Stimulated activated memory B cell treated with anti-CD40 and anti-IgM and Interleukin-4, amounts not matched to agents 10 μg/mL and 1 μg/mL and 100 μg/mL, for 72 hours (primary cell): ENCODE data around the gene NUP188.

Experiments
- ATAC-seq: fragments of 150-1000 bp; cut with Tn5 transposase; 2 replicates; pipeline ENCODE4 v1.10.0; 2021
- H3K27ac Mint-ChIP-seq: one replicate; pipeline ENCODE4 v1.8.0; 2022; ENCODE audit warnings: mild to moderate bottlenecking, mixed read lengths
- H3K27me3 Mint-ChIP-seq: one replicate; pipeline ENCODE4 v1.8.0; 2022; ENCODE audit warnings: mixed read lengths
- H3K36me3 Mint-ChIP-seq: one replicate; pipeline ENCODE4 v1.8.0; 2022; ENCODE audit warnings: mixed read lengths
- H3K4me1 Mint-ChIP-seq: one replicate; pipeline ENCODE4 v1.8.0; 2022; ENCODE audit warnings: mixed read lengths
- H3K4me3 Mint-ChIP-seq: one replicate; pipeline ENCODE4 v1.8.0; 2022; ENCODE audit warnings: mild to moderate bottlenecking, moderate library complexity, mixed read lengths
- H3K9me3 Mint-ChIP-seq: one replicate; pipeline ENCODE4 v1.8.0; 2022; ENCODE audit warnings: mixed read lengths

NUP188 gene

GRCh38 chr9:129006328-129007034, 59.0 kb downstream of the NUP188 start:
- H3K27me3 Mint-ChIP-seq = no peaks in the 10 kb centered on the region
- peak overlapping the region; percentile 61 for H3K27ac Mint-ChIP-seq
- peaks cover 12% of the 10 kb centered on the region for H3K4me1 Mint-ChIP-seq
- H3K36me3 Mint-ChIP-seq = peaks cover 53% of the 10 kb centered on the region
- no peaks in the 10 kb centered on the region for H3K9me3 Mint-ChIP-seq
- no peak overlapping the region for H3K4me3 Mint-ChIP-seq
- ATAC-seq = peak; percentile 75

GRCh38 chr9:129007035-129007765, 59.7 kb downstream of the NUP188 start:
- H3K9me3 Mint-ChIP-seq = no peaks in the 10 kb centered on the region
- peaks cover 12% of the 10 kb centered on the region for H3K4me1 Mint-ChIP-seq
- ATAC-seq = no peak
- peaks cover 53% of the 10 kb centered on the region for H3K36me3 Mint-ChIP-seq
- H3K27ac Mint-ChIP-seq = peak overlapping the region; percentile 58
- H3K27me3 Mint-ChIP-seq = no peaks in the 10 kb centered on the region
- H3K4me3 Mint-ChIP-seq = no peak overlapping the region

- Mint-ChIP-seq H3K4me3 (no peak overlapping the region), H3K36me3 (peaks cover 53% of the 10 kb centered on the region), H3K9me3 (no peaks in the 10 kb centered on the region), H3K27me3 (no peaks in the 10 kb centered on the region), H3K27ac (peak overlapping the region; percentile 58), H3K4me1 (peaks cover 12% of the 10 kb centered on the region)
- no peak for ATAC-seq
Measured at GRCh38 chr9:129007766-129008468, 60.4 kb downstream of the NUP188 start.

- Mint-ChIP-seq H3K4me1 (peaks cover 12% of the 10 kb centered on the region), H3K4me3 (no peak overlapping the region), H3K9me3 (no peaks in the 10 kb centered on the region), H3K27me3 (no peaks in the 10 kb centered on the region), H3K27ac (no peak overlapping the region), H3K36me3 (peaks cover 48% of the 10 kb centered on the region)
- ATAC-seq = no peak
Measured at GRCh38 chr9:129008469-129008965, 61.0 kb downstream of the NUP188 start.

GRCh38 chr9:129008986-129009583, 61.6 kb downstream of the NUP188 start:
- H3K36me3 Mint-ChIP-seq = peaks cover 53% of the 10 kb centered on the region
- H3K9me3 Mint-ChIP-seq = no peaks in the 10 kb centered on the region
- no peaks in the 10 kb centered on the region for H3K27me3 Mint-ChIP-seq
- ATAC-seq = no peak
- no peak overlapping the region for H3K27ac Mint-ChIP-seq
- H3K4me3 Mint-ChIP-seq = no peak overlapping the region
- peaks cover 12% of the 10 kb centered on the region for H3K4me1 Mint-ChIP-seq

GRCh38 chr9:129009584-129010141, 62.2 kb downstream of the NUP188 start:
- H3K27me3 Mint-ChIP-seq = no peaks in the 10 kb centered on the region
- H3K27ac Mint-ChIP-seq = no peak overlapping the region
- no peak for ATAC-seq
- peaks cover 12% of the 10 kb centered on the region for H3K4me1 Mint-ChIP-seq
- peaks cover 58% of the 10 kb centered on the region for H3K36me3 Mint-ChIP-seq
- H3K4me3 Mint-ChIP-seq = no peak overlapping the region
- H3K9me3 Mint-ChIP-seq = no peaks in the 10 kb centered on the region

- Mint-ChIP-seq H3K4me1 (peaks cover 12% of the 10 kb centered on the region), H3K36me3 (peaks cover 57% of the 10 kb centered on the region), H3K9me3 (no peaks in the 10 kb centered on the region), H3K27ac (no peak overlapping the region), H3K4me3 (no peak overlapping the region), H3K27me3 (no peaks in the 10 kb centered on the region)
- no peak for ATAC-seq
Measured at GRCh38 chr9:129010267-129010975, 62.9 kb downstream of the NUP188 start.

- no peak overlapping the region for H3K27ac Mint-ChIP-seq
- peaks cover 55% of the 10 kb centered on the region for H3K36me3 Mint-ChIP-seq
- H3K9me3 Mint-ChIP-seq = no peaks in the 10 kb centered on the region
- no peaks in the 10 kb centered on the region for H3K27me3 Mint-ChIP-seq
- peaks cover 12% of the 10 kb centered on the region for H3K4me1 Mint-ChIP-seq
- ATAC-seq = no peak
- no peak overlapping the region for H3K4me3 Mint-ChIP-seq
Measured at GRCh38 chr9:129011170-129011569, 63.7 kb downstream of the NUP188 start.

GRCh38 chr9:129011761-129012181, 64.3 kb downstream of the NUP188 start:
- Mint-ChIP-seq H3K27me3 (no peaks in the 10 kb centered on the region), H3K9me3 (no peaks in the 10 kb centered on the region), H3K4me1 (peaks cover 6% of the 10 kb centered on the region), H3K4me3 (no peak overlapping the region), H3K27ac (no peak overlapping the region), H3K36me3 (peaks cover 50% of the 10 kb centered on the region)
- no peak for ATAC-seq

GRCh38 chr9:129012343-129012742, 64.8 kb downstream of the NUP188 start:
- Mint-ChIP-seq H3K36me3 (peaks cover 48% of the 10 kb centered on the region), H3K4me3 (no peak overlapping the region), H3K4me1 (peaks cover 4% of the 10 kb centered on the region), H3K27me3 (no peaks in the 10 kb centered on the region), H3K9me3 (no peaks in the 10 kb centered on the region), H3K27ac (no peak overlapping the region)
- no peak for ATAC-seq

- Mint-ChIP-seq H3K36me3 (peaks cover 42% of the 10 kb centered on the region), H3K4me1 (no peaks in the 10 kb centered on the region), H3K27me3 (no peaks in the 10 kb centered on the region), H3K4me3 (no peak overlapping the region), H3K9me3 (no peaks in the 10 kb centered on the region), H3K27ac (no peak overlapping the region)
- ATAC-seq = no peak
Measured at GRCh38 chr9:129012893-129013448, 65.5 kb downstream of the NUP188 start.

- H3K36me3 Mint-ChIP-seq = peaks cover 43% of the 10 kb centered on the region
- H3K27ac Mint-ChIP-seq = no peak overlapping the region
- ATAC-seq = no peak
- H3K9me3 Mint-ChIP-seq = no peaks in the 10 kb centered on the region
- no peaks in the 10 kb centered on the region for H3K27me3 Mint-ChIP-seq
- H3K4me3 Mint-ChIP-seq = no peak overlapping the region
- H3K4me1 Mint-ChIP-seq = no peaks in the 10 kb centered on the region
Measured at GRCh38 chr9:129013674-129014073, 66.2 kb downstream of the NUP188 start.

- H3K27ac Mint-ChIP-seq = no peak overlapping the region
- H3K9me3 Mint-ChIP-seq = no peaks in the 10 kb centered on the region
- no peaks in the 10 kb centered on the region for H3K4me1 Mint-ChIP-seq
- H3K27me3 Mint-ChIP-seq = no peaks in the 10 kb centered on the region
- ATAC-seq = no peak
- H3K36me3 Mint-ChIP-seq = peaks cover 48% of the 10 kb centered on the region
- no peak overlapping the region for H3K4me3 Mint-ChIP-seq
Measured at GRCh38 chr9:129014124-129014523, 66.6 kb downstream of the NUP188 start.

- no peaks in the 10 kb centered on the region for H3K9me3 Mint-ChIP-seq
Measured at GRCh38 chr9:129014608-129015007, 67.1 kb downstream of the NUP188 start.

More at GRCh38 chr9:129014608-129015007, 67.1 kb downstream of the NUP188 start:
- H3K36me3 Mint-ChIP-seq = peaks cover 48% of the 10 kb centered on the region
- no peaks in the 10 kb centered on the region for H3K27me3 Mint-ChIP-seq
- H3K27ac Mint-ChIP-seq = no peak overlapping the region
- H3K4me3 Mint-ChIP-seq = no peak overlapping the region
- ATAC-seq = no peak
- no peaks in the 10 kb centered on the region for H3K4me1 Mint-ChIP-seq
